HEK293T (cell line): Measurements from ENCODE around the gene NF1.
"Not testable (repeated sequence)": the region's sequence is repeated elsewhere in the genome, so short reads cannot be mapped to it uniquely, and the experiment has no call there.

Experiments
- BHLHE40 ChIP-seq: fragments of 450-650 bp; IDR thresholded peaks from 2 replicates; pipeline ENCODE4 v1.6.1; 2016; ENCODE audit warnings: mild to moderate bottlenecking, moderate library complexity, borderline replicate concordance
- ELF4 ChIP-seq: fragments of 450-650 bp; IDR thresholded peaks from 2 replicates; pipeline ENCODE4 v1.6.1; 2017; ENCODE audit warnings: antibody characterized with exemption
- FOXM1 ChIP-seq: fragments of 450-650 bp; IDR thresholded peaks from 2 replicates; pipeline ENCODE4 v1.6.1; 2017; ENCODE audit warnings: mild to moderate bottlenecking, borderline replicate concordance
- L3MBTL2 ChIP-seq: fragments of 450-650 bp; conservative IDR thresholded peaks from 2 replicates; pipeline ENCODE4 v1.6.1; 2016; ENCODE audit warnings: mild to moderate bottlenecking
- NFRKB ChIP-seq: fragments of 450-650 bp; IDR thresholded peaks from 2 replicates; pipeline ENCODE4 v1.6.1; 2016; ENCODE audit warnings: mild to moderate bottlenecking, moderate library complexity
- TARDBP ChIP-seq: fragments of 450-650 bp; IDR thresholded peaks from 2 replicates; pipeline ENCODE4 v1.6.1; 2016

- TF ChIP-seq L3MBTL2, NFRKB, ELF4, FOXM1, TARDBP, BHLHE40: not testable (repeated sequence)
These were observed 250.5 kb downstream of the NF1 start for GRCh38 chr17:31345191-31345747.
